ENCODE results near the gene OSBPL8. TPM values are rescaled to one million over a fixed set of nuclear protein-coding genes. Genes with fewer than 3 reads are reported as not detected.
"Not testable (repeated sequence)": the region's sequence is repeated elsewhere in the genome, so short reads cannot be mapped to it uniquely, and the experiment has no call there.

OSBPL8 gene
- total and polyA plus RNA-seq, 10 of the 15 experiments (the other 5 are each of a cell fraction or from before 2014, with no cell fraction given): 10.4 to 58.0 (median 32.0) TPM

- intact Hi-C loops (cut with micrococcal nuclease; ENCODE audit: unreplicated experiment): no loop called here
Observed at GRCh38 chr12:76379261-76379660, 180.3 kb downstream of the OSBPL8 start.

GRCh38 chr12:76376876-76377275 lies 182.7 kb downstream of the OSBPL8 start:
- ChIA-PET RAD21 (ENCODE audit: unreplicated experiment) (interaction anchor here (1.4 kb wide), 1 partner anchor 182 kb away, joined by 3 read pairs; no protein-coding TSS in a partner anchor), CTCF (interaction anchor here (0.6 kb wide), 1 partner anchor 326 kb away, joined by 4 read pairs; no protein-coding TSS in a partner anchor), SMC1A (ENCODE audit: uncharacterized antibody, unreplicated experiment) (interaction anchor here (1.3 to 1.5 kb wide), 4 partner anchors 9 to 210 kb away, joined by 3 read pairs; no protein-coding TSS in a partner anchor)
- in situ Hi-C loops (cut with MboI); H3K9ac ChIP-seq (ENCODE audit: control insufficient read depth, insufficient read depth, low read length); POLR2A ChIA-PET; H3K27me3 ChIP-seq (replicated peaks in 1 of 2; ENCODE audit: control insufficient read depth in 2 of 2, insufficient read depth in 2 of 2, low read length in 1 of 2); H3K27ac ChIP-seq (ENCODE audit: control insufficient read depth, insufficient read depth); H3K4me2 ChIP-seq (ENCODE audit: control insufficient read depth, insufficient read depth); FAIRE-seq; ATAC-seq; H3K36me3 ChIP-seq (ENCODE audit: control insufficient read depth in 2 of 2, insufficient read depth in 2 of 2, low read length in 1 of 2); intact Hi-C loops (cut with micrococcal nuclease; ENCODE audit: unreplicated experiment); H3K79me2 ChIP-seq (ENCODE audit: control insufficient read depth, insufficient read depth, low read length); H3K4me1 ChIP-seq (ENCODE audit: control insufficient read depth, insufficient read depth, low read length); H4K20me1 ChIP-seq (ENCODE audit: control insufficient read depth, insufficient read depth); H2AFZ ChIP-seq (ENCODE audit: control insufficient read depth, low read depth, low read length); H3K4me3 ChIP-seq; BruUV-seq (replicated peaks); H3K9me3 ChIP-seq (replicated peaks; ENCODE audit: control insufficient read depth, insufficient read depth, low read length); DNase-seq (ENCODE audit: low read depth, low spot score): not testable (repeated sequence)
- WGBS (ENCODE audit: insufficient coverage, insufficient replicate concordance, low lambda C conversion rate, missing lambda C conversion rate): 83% methylated on average over 1 of the region's 1 CpG

More at GRCh38 chr12:76379261-76379660, 180.3 kb downstream of the OSBPL8 start:
- RAD21 ChIA-PET (ENCODE audit: unreplicated experiment): interaction anchor here (1.7 kb wide), 1 partner anchor 207 kb away, joined by 4 read pairs; no protein-coding TSS in a partner anchor
- SMC1A ChIA-PET (ENCODE audit: uncharacterized antibody, unreplicated experiment): interaction anchor here (0.7 to 1.0 kb wide), 3 partner anchors 11 to 853 kb away, joined by 3 read pairs; no protein-coding TSS in a partner anchor
- Histone ChIP-seq H2AFZ (ENCODE audit: control insufficient read depth, low read depth, low read length) (no peak overlapping the region), H3K36me3 (ENCODE audit: control insufficient read depth in 2 of 2, insufficient read depth in 2 of 2, low read length in 1 of 2) (no peaks in the 10 kb centered on the region; a peak in 1 of 4 replicates), H3K4me2 (ENCODE audit: control insufficient read depth, insufficient read depth) (no peak overlapping the region), H3K27ac (ENCODE audit: control insufficient read depth, insufficient read depth) (no peak overlapping the region), H3K9me3 (replicated peaks; ENCODE audit: control insufficient read depth, insufficient read depth, low read length) (no peaks in the 10 kb centered on the region), H3K4me3 (no peak overlapping the region), H3K79me2 (ENCODE audit: control insufficient read depth, insufficient read depth, low read length) (no peaks in the 10 kb centered on the region), H3K4me1 (ENCODE audit: control insufficient read depth, insufficient read depth, low read length) (no peaks in the 10 kb centered on the region), H3K9ac (ENCODE audit: control insufficient read depth, insufficient read depth, low read length) (no peak overlapping the region), H3K27me3 (replicated peaks in 1 of 2; ENCODE audit: control insufficient read depth in 2 of 2, insufficient read depth in 2 of 2, low read length in 1 of 2) (no peaks in the 10 kb centered on the region), H4K20me1 (ENCODE audit: control insufficient read depth, insufficient read depth) (no peaks in the 10 kb centered on the region)
- 100% methylated on average over 1 of the region's 1 CpG for WGBS (ENCODE audit: insufficient coverage, insufficient replicate concordance, low lambda C conversion rate, missing lambda C conversion rate)
- TF ChIP-seq KLF5 (IDR thresholded peaks at IDR 0.05; ENCODE audit: partially characterized antibody): no peak
- in situ Hi-C loops (cut with MboI): no loop called here
- FAIRE-seq (no peak), DNase-seq (ENCODE audit: low read depth, low spot score) (no peak), ATAC-seq (no peak)
- BruUV-seq (replicated peaks): no TSS peak
- POLR2A ChIA-PET: no interaction called here
- CTCF ChIA-PET: interaction anchor here (1.1 to 1.9 kb wide), 2 partner anchors 82 to 896 kb away, joined by 3 to 8 read pairs; no protein-coding TSS in a partner anchor

All from GM12878 (cell line).